HUES64 (cell line): ENCODE measurements around the gene GGT1.
"Not testable (repeated sequence)": the region's sequence is repeated elsewhere in the genome, so short reads cannot be mapped to it uniquely, and the experiment has no call there.

Source experiments
- H3K27ac ChIP-seq: 2 replicates; pipeline ENCODE4 v1.7.0; 2013; ENCODE audit warnings: low read depth, low read length, inconsistent platforms
- H3K27me3 ChIP-seq: 2 replicates; pipeline ENCODE4 v1.6.1; 2013; ENCODE audit warnings: mild to moderate bottlenecking, low read length; ENCODE audit not compliant: insufficient read depth
- H3K36me3 ChIP-seq: 2 replicates; pipeline ENCODE4 v1.6.1; 2013; ENCODE audit warnings: mild to moderate bottlenecking, low read length; ENCODE audit not compliant: insufficient read depth
- H3K4me1 ChIP-seq: 2 replicates; pipeline ENCODE4 v1.6.1; 2013; ENCODE audit warnings: mild to moderate bottlenecking, low read length, moderate library complexity; ENCODE audit not compliant: insufficient read depth
- H3K4me3 ChIP-seq: 2 replicates; pipeline ENCODE4 v1.5.1; 2013; ENCODE audit warnings: mild to moderate bottlenecking, low read length, moderate library complexity
- H3K9ac ChIP-seq: 2 replicates; pipeline ENCODE4 v1.6.1; 2013; ENCODE audit warnings: mild to moderate bottlenecking, low read depth, low read length
- H3K9me3 ChIP-seq: 2 replicates; pipeline ENCODE4 v1.6.1; 2013; ENCODE audit warnings: low read depth, low read length; ENCODE audit not compliant: insufficient read depth
- WGBS: fragments of 150-250, 120-280 bp; methylation state at CpG from one replicate; pipeline ENCODE4 v1.1.7; 2013; ENCODE audit warnings: missing lambda C conversion rate; 5-methylcytosine and 5-hydroxymethylcytosine counted together

The GGT1 gene

GRCh38 chr22:24602105-24602749 lies 766 bp upstream of the GGT1 start:
- not testable (repeated sequence) for H3K36me3 ChIP-seq, H3K27me3 ChIP-seq, H3K27ac ChIP-seq, H3K4me3 ChIP-seq, H3K9ac ChIP-seq, H3K9me3 ChIP-seq
- peaks cover 13% of the 10 kb centered on the region; the same call in 1 of the 2 replicates for H3K4me1 ChIP-seq
- 88% methylated on average over 11 of the region's 11 CpGs for WGBS

DNA sequence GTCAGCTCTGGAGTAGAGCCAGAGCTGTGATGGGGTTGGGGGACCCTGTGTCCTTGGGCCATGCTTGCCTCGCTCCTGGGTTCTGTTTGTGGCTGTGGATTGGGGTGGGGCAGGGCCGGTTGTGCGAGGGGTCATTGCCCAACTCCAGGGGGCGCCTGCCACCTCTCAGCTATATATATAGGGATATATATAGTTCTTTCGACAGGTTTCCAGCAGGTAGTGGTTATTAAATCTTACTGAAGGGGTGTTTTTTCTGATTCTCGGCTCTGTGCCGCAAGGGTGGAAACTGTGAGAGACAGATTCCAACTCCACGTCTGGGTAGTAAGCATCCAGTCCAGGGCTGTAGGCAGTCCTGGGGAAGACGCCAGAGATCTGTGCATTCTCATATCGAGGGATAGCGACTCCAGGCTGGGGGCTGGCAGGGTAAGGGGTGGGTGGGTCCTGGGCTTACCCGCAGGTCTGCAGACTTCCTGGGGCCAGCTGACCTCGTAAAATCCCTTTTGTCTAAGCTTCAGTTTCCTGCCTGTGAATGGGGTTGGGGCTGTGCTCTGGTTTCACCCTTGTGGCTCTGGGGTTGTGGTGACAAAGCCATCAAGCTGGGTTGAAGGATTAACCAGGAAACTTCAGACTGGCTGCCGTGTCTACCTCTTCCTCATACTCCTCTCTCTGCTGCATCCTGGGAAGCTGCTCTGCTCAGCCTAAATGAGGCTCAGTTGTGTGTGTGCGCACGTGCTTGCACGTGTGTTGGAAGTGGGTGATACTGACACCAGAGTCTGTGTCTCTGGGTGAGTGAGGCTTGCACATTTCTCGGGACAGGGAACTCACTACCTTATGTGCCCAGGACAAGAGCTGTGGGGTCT lies 1.0 kb downstream of the GGT1 start:
- 33% methylated on average over 14 of the region's 18 CpGs for WGBS
- H3K36me3 ChIP-seq, H3K9ac ChIP-seq, H3K9me3 ChIP-seq, H3K27ac ChIP-seq, H3K27me3 ChIP-seq, H3K4me3 ChIP-seq: not testable (repeated sequence)
- peaks cover 13% of the 10 kb centered on the region; the same call in 1 of the 2 replicates for H3K4me1 ChIP-seq

DNA sequence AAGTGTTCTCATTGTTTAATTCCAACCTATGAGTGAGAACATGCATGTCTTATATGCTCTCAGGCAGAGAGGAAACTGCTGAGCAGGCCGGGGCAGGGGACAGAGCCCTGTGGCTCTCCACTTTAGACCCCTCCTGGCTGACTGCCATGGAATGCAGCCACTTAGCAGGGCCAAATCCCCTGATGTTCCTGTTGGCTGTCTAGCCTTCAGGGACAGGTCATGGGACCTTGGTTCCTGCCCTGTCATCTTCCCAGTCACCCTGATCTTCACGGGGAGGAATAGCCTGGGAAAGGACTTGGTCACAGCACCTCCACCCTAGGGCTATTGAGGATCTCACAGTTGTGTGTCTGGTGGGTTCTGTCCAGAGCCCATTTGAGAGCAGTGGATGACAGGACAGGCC lies 3.3 kb downstream of the GGT1 start:
- WGBS: 74% methylated on average over 2 of the region's 2 CpGs
- H3K9ac ChIP-seq, H3K36me3 ChIP-seq, H3K9me3 ChIP-seq, H3K4me3 ChIP-seq, H3K27ac ChIP-seq, H3K4me1 ChIP-seq, H3K27me3 ChIP-seq: not testable (repeated sequence)

DNA sequence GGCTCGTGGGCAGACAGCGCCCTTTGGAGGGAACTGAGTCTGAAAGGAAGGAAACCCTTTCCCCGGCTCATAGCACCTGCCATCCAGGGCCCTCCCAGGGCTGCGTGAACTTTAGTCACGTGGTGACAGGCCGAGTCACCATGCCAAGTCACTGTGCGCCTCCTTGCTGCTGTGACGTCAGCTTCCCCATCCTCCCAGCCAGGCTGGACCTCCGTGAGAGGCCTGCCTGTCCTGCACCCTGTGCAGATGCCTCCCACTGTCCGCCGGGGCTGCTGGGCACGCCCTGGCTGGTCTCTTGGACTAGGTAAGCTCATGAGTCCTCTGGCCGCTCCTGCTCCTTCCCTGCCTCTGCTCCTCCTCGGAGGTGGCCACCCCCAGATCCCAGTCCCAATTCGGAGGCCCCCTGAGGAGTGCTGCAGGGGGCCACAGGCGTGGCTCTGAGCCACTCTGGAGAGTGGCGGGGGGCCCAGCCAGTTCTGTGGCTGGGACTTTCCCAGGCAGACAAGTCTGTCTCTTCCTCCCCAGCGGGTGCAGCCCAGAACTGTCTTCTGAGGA lies 4.5 kb downstream of the GGT1 start:
- not testable (repeated sequence) for H3K4me3 ChIP-seq, H3K36me3 ChIP-seq, H3K9me3 ChIP-seq, H3K27ac ChIP-seq, H3K27me3 ChIP-seq, H3K4me1 ChIP-seq, H3K9ac ChIP-seq
- WGBS: 81% methylated on average over 18 of the region's 18 CpGs

DNA sequence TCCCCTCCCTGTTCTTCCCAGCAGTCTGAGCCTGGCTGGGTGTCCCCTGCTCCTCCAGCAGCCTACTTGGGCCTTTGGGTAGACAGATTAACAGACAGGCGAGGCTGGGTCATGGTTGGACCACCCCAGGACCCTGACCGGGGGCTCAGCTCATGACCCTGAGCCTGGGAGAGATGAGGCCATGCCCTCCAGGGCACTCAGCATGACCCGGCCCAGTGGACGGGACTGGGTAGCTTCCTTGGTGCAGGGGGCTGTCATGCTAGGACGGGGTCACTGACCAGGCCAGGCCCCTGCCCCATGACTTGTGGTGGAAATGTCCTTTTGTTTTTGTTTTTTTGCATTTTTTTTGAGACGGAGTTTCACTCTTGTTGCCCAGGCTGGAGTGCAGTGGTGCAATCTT lies 5.3 kb downstream of the GGT1 start:
- not testable (repeated sequence) for H3K4me1 ChIP-seq, H3K9ac ChIP-seq, H3K27ac ChIP-seq, H3K27me3 ChIP-seq, H3K36me3 ChIP-seq, H3K4me3 ChIP-seq, H3K9me3 ChIP-seq
- 89% methylated on average over 6 of the region's 6 CpGs for WGBS

GRCh38 chr22:24609888-24610287 lies 6.9 kb downstream of the GGT1 start:
- H3K4me1 ChIP-seq, H3K27ac ChIP-seq, H3K36me3 ChIP-seq, H3K9ac ChIP-seq, H3K4me3 ChIP-seq, H3K9me3 ChIP-seq, H3K27me3 ChIP-seq: not testable (repeated sequence)
- WGBS: 89% methylated on average over 3 of the region's 3 CpGs

DNA sequence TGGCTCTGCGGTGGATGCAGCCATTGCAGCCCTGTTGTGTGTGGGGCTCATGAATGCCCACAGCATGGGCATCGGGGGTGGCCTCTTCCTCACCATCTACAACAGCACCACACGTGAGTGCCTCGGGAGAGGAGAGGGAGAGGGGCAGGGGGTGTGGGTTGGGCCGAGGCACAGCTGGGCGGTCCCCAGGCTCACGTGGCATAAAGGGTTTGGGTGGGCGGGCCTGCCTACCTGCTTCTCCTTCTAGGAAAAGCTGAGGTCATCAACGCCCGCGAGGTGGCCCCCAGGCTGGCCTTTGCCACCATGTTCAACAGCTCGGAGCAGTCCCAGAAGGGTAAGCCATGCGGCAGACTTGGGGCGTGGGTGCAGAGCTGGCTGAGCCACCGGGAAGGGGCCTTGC lies 11.8 kb downstream of the GGT1 start:
- not testable (repeated sequence) for H3K27me3 ChIP-seq, H3K36me3 ChIP-seq, H3K9ac ChIP-seq, H3K9me3 ChIP-seq, H3K27ac ChIP-seq, H3K4me1 ChIP-seq, H3K4me3 ChIP-seq
- WGBS: 76% methylated on average over 12 of the region's 15 CpGs

DNA sequence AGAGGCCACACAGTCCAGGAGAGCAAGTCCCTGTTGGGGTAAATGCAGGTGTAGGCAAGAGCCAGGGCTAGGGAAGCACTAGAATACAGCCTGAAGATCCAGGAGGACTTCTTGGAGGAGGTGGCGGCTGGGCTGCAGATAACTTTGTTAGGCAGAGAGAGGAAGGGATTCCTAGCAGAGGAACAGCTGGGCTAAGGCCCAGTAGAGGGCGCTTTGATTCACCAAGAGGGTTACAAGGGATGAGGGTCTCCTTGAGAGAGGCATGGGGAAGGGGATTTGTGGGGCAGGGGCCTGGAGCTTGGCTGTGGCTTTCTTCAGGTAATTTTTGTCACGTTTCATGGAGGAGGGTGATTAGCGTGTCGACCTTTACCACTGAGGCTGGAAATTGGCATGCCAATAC lies 18.3 kb downstream of the GGT1 start:
- H3K4me1 ChIP-seq, H3K27ac ChIP-seq, H3K4me3 ChIP-seq, H3K9ac ChIP-seq, H3K27me3 ChIP-seq, H3K9me3 ChIP-seq, H3K36me3 ChIP-seq: not testable (repeated sequence)
- WGBS: 75% methylated on average over 4 of the region's 5 CpGs

DNA sequence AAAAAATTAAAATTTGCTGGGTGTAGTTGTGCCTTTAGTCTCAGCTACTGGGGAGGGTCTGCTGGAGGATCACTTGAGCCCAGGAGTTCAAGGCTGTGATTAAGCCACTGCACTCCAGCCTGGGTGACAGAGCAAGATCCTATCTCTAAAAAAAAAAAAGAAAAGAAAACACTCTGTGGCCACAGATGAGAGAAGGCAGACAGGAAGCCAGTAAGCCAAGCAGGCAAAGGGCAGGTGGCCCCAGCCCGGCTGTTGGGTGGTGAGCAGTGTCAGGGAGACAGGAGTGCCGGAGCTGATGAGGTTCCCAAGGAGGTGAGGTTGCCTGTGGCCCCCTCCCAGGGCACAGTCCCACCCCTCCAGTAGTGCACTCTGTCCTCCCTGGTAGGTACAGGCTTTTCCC lies 19.6 kb downstream of the GGT1 start:
- H3K36me3 ChIP-seq, H3K27ac ChIP-seq, H3K9me3 ChIP-seq, H3K4me3 ChIP-seq, H3K4me1 ChIP-seq, H3K9ac ChIP-seq, H3K27me3 ChIP-seq: not testable (repeated sequence)
- 93% methylated on average over 2 of the region's 2 CpGs for WGBS

DNA sequence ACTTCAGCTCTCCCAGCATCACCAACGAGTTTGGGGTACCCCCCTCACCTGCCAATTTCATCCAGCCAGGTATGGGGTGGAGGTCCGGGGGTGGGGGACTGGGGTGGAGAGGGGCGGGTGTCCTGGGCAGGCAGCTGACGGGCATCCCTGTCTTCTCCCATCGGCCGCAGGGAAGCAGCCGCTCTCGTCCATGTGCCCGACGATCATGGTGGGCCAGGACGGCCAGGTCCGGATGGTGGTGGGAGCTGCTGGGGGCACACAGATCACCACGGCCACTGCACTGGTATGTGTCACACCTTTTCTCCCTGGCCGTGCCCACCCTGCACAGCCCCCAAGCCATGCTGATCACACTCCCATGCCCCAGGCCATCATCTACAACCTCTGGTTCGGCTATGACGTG lies 24.9 kb downstream of the GGT1 start:
- not testable (repeated sequence) for H3K4me3 ChIP-seq, H3K27ac ChIP-seq, H3K4me1 ChIP-seq, H3K9me3 ChIP-seq, H3K9ac ChIP-seq, H3K27me3 ChIP-seq, H3K36me3 ChIP-seq
- WGBS: 94% methylated on average over 9 of the region's 16 CpGs

GRCh38 chr22:24629069-24629468 lies 26.1 kb downstream of the GGT1 start:
- H3K4me1 ChIP-seq, H3K27ac ChIP-seq, H3K27me3 ChIP-seq, H3K4me3 ChIP-seq, H3K9ac ChIP-seq, H3K36me3 ChIP-seq, H3K9me3 ChIP-seq: not testable (repeated sequence)
- 72% methylated on average over 9 of the region's 11 CpGs for WGBS
